Left renal pelvis (tissue), 4 donors: ENCODE measurements around the gene TH. TPM values are rescaled to one million over a fixed set of nuclear protein-coding genes. Genes with fewer than 3 reads are reported as not detected.

Experiments used
- DNase-seq, 4 donors: peaks; one replicate each; pipeline ENCODE4 v3.0.0-alpha.2; 2013; ENCODE audit warnings: low read depth in 4 of 4, low spot score in 3 of 4
- polyA plus RNA-seq, 4 donors: library from polyadenylated mRNA; unstranded; fragments of 120-200 nt; gene quantifications; one replicate each; pipeline ENCODE4 v1.2.1, GENCODE V29; 2013; ENCODE audit not compliant: insufficient read length in 4 of 4

Gene TH
- polyA plus RNA-seq, result 1 to 10 TPM in 2 of 4 donors, under 1 TPM in 2; 0.83 to 2.7 (median 1.1) TPM

DNA sequence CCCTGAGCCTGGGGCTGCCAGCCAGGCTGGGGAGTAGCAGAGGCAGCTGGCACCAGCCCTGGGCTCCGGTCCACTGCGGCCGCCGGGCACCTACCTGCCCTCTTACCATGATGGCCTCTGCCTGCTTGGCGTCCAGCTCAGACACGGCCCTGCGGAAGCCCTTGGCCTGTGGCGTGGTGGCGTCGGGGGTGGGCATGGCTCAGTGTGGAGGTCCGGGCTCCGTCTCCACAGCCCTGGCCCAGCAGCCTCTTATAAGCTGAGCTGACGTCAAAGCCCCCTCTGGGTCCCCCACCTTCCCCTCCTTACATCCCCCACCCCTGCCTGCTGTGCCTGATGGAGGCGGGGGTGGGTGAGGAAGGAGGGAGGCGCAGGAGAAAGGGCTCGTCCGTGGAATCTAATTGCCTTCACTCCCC, at the start of gene TH:
TSS of gene TH (minus strand) at position 225 of the 413 bp plus-strand sequence. CDS start at position 196, 29 bp downstream.
- no peak for DNase-seq

DNA sequence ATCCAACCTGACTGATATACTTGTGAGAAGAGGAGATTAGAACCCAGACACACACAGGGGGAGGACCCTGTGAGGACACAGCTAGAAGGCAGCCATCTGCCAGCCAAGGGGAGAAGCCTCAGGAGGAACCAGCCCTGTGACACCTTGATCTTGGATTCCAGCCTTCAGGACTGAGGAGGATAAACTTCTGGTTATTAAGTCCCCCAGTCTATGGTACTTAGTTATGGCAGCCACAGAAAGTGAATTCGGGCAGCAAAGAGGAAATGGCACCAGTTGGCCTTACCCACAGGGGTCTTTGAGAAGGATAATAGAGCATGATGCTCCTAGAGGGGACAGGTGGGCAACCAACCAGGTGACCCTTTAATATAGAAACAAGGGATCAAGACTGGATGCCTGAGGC, 49.4 kb upstream of the TH start:
- no peak for DNase-seq

DNA sequence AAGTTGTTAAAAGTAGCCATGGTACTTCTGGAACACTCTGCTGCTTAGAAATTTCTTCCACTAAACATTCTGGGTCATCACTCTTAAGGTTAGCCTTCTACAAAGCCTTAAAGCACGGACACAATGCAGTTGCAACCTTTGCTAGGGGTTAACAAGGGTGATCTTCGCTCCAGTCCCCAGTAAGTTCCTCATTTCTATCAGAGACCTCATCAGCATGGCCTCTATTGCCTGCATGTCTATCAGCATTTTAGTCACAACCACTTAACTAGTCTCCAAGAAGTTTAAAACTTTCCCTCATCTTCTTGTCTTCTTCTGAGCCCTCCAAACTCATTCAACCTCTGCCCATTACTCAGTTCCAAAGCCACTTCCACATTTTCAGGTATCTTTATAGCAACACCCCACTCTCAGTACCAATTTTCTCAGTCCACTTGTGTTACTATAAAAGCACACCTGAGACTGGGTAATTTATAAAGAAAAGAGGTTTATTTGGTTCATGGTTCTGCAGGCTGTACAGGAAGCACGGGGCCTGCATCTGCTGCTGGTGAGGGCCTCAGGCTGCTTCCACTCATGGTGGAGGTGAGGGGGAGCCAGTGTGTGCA, 48.7 kb upstream of the TH start:
- no peak for DNase-seq

DNA sequence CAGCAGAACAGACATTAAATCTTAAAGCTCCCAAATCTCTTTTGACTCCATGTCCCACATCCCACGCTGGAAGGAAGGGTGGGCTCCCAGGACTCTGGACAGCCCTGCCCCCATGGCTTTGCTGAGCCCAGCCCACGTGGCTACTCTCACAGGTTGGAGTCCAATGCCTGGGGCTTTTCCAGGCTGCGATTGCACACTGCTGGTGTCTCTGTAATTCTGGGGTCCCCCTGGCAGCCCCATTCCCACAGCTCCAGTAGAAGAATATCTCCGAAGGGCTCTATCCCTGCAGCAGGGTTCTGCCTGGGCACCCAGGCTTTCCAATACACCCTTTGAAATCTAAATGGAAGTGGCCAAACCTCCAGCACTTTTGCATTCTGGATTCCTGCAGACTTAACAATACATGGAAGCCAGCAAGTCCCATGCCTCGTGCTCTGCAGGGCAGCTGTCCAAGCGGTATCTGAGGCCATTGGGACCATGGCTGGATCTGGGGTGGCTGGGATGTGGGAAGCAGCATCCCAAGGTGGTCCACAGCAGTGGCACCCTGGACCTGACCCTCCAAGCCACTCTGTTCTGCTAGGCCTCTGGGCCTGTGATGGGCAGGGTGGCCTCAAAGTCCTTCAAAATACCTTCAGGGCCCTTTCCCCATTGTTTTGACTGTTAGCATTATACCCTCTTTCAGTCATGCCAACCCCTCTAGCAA, 47.9 kb upstream of the TH start:
- DNase-seq, result no peak

DNA sequence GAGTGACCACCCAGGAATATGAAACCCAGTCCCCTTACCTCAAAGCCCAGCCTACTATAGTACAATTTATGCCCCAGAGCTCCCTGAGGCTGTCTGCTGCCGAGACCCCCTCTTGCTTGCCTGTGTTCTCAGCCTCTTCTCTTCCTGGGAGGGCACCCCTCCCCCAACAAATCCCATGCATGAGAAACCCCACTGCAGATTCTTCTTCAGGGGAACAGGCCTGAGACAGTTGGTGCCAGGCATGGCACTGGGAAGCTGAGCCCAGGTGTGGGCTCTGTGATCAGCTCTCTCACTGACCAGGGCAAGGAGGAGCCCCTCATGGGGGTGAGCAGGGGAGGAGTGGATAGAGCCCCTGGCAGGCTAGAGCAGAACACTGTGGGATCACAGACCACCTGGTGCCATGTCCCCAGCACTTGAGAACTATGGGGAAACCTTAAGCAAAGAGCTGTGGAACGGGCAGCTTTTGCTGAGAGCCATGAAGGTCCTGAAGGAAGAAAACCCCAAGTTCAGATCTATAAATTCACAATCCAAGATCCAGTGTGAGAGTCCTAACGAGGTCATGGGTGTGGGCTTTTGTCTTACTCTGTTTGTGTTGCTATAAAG, 46.5 kb upstream of the TH start:
- no peak for DNase-seq

DNA sequence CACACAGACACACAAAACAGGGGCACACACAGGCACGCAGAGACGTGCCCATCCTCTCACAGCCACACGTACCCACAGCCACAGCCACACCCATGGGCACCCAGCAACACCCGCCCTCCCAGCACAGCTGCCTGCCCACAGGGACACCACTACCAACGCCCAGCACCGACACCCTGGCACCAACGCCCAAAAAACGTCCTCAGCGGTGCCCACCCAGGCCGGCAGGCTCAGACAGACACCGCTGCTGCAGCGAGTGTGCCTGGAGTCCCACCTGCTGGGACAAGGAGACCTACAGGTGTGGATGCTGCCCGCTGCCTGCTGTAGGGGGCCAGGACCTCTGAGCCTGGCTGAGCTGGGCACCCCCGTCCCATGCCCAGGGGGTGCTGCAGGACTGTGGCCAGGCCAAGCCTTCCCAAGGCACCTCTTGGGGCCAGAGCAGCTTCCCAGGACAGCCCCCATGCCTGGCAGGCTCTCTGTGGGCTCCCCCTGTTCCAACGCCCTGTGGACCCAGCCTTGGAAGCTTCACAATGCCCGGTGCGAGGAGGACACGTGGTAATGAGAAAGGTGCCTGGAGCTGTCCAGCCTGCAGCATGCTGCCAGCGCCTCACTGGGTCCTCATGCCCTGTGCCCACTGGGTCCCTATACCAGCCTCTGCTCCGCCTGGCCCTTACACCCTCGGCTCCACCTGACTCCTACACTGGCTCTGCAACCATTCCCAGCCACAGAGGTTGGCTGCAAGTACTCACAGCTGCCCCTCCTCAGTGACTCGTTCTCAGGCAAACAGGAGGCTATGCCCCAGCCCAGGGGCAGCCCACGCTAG, 45.8 kb upstream of the TH start:
- no peak for DNase-seq

DNA sequence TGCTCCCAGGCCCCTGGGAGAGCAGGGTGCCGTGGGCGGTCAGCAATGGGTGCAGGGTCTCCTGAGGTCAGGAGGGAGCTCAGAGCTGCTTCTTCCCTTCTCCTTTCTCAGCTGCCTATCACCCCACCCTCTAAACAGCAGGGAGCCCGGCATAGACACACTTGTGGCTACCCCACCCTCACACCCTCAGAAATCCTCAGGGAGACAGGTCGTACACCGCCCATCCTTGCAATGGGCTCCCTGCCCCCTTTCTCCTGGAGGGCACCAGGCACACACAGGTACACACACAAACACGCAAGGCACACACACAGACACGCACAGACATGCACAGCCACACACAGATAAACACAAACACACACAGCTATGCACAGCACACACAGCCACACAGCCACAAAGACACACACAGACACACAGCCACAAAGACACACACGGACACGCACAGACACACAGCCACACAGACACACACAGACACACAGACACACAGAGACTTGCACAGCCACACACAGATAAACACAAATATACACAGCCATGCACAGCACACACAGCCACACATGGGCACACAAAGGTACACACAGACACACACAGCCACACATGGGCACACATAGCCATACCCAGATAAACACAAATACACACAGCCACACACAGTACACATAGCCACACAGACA, 44.9 kb upstream of the TH start:
- DNase-seq, result no peak

DNA sequence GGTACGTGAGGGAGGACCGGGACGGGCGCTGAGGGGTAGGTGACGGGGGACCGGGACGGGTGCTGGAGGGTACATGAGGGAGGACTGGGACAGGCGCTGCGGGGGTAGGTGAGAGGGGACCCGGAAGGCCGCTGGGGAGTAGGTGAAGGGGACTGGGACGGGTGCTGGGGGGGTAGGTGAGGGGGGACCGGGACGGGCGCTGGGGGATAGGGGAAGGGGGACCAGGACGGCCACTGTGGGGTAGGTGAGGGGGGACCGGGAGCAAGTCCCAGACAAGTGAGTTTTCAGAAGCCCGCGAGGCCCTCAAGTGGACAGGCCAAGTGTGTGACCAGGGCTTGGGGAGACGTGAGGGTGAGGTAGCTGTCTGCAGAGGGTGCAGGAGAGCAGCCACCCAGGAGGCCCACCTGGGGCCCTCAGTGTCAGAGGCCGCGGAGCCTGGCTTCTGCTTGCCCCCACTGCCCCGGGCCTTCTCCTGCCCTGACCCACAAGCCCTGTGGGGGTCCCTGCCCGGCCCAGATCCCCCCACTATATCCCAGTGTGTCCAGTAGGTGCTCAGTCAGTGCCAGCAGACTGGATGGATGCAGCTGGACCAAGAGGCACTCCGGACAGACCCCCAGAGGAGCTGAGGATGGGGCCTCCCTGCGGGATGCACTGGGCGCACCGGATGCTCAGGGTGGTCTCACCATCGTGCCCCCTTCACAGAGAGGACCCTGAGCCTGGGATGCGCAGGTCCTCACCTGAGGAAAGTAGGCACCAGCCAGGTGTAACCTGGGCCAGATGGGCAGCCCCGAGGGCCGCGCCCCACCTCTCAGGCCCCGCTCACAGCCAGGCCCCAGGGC, 44.2 kb upstream of the TH start:
- no peak for DNase-seq

DNA sequence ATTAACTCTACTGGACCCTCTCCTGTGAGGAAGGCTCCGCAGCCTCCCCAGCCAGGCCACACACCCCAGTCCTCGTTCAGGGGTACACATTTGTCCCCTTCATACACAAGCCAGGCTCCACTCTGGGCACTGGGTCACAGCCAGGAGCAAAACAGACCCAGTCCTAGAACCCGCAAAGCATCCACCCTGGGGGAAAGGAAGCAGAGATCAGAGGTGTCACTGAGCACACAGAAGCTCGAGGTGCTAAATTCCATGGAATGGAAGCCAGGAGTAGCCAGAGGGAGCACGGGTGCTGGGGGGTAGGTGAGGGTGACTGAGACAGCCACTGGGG, 43.6 kb upstream of the TH start:
- DNase-seq, result no peak

DNA sequence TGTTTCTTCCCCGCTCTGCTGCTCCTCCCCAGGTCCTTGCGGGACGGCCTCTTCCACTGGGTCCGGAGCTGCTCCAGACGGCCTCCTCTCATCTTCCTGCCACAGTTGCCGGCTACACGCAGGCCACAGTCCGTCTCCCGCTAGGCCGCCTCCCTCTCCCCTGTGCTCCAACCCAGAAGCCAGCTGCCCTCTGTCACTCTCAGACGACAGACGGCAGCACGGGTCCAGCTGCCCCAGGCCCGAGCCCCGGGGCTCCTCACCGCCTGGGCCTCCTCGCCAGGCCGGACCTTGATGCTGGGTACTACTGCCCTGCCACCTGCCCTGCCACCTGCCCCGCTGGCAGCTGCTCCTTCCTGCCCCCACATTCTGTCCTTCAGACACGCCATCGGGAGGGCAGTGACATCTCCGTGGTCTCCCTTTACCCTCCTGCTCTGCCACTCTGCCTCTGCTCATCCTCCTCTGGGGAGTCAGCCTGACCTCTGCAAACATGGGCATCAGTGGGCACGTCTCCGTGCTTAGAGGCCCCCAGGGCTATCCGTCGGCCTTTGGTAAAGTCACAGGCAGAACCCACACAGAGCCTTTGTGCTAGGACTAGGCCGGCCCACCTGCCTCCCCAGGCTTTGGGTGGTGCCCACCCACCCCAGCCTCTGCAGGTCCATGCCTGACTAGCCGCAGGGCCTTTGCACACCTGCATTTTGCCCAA, 43.1 kb upstream of the TH start:
- no peak for DNase-seq

DNA sequence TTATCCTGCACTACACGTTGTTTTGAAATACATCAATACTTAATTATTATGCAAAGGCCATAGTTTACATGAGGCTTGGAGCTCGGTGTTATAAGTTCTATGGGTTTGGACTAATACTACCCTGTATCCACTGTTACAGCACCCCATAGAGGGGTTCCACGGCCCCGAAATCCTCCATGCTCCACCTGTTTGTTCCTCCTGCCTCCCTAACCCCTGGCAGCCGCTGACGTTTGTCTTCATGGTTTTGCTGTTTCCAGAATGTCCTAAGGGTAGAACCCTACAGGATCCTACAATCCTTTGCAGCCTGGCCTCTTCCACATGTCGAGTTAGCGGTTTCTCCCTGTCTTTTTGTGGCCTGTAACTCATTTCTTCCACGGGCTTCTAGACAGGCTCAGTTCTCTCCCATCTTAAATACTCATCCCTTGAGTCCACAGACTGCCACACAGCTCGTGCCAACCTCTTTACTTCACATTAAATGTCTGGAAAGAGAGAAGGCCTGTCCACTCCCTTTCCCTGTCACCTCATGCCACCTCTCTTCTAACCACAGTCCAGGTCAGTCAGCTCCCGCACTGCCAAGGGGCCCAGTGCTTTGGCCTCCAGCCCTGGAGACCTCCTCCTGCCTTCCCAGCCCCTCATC, 42.4 kb upstream of the TH start:
- no peak for DNase-seq

DNA sequence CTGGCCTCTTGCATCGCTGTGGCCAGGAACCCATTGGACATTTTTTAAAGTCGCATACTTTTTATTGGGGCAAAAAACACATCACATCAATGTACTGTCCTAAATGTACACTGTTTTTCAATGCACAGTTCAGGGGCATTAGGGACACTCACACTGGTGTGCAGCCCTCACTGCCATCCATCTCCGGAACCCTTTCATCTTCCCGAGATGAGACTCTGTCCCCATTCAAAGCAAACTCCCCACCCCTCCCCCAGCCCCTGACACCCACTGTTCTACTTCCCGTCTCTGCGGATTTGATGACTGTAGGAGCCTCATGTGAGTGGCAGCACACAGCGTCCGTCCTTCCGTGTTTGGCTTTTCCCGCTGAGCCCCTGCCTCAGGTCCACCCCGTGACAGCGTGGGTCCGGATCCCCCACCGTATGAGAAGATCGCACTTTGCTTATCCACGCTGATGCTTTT, 41.8 kb upstream of the TH start:
- no peak for DNase-seq

DNA sequence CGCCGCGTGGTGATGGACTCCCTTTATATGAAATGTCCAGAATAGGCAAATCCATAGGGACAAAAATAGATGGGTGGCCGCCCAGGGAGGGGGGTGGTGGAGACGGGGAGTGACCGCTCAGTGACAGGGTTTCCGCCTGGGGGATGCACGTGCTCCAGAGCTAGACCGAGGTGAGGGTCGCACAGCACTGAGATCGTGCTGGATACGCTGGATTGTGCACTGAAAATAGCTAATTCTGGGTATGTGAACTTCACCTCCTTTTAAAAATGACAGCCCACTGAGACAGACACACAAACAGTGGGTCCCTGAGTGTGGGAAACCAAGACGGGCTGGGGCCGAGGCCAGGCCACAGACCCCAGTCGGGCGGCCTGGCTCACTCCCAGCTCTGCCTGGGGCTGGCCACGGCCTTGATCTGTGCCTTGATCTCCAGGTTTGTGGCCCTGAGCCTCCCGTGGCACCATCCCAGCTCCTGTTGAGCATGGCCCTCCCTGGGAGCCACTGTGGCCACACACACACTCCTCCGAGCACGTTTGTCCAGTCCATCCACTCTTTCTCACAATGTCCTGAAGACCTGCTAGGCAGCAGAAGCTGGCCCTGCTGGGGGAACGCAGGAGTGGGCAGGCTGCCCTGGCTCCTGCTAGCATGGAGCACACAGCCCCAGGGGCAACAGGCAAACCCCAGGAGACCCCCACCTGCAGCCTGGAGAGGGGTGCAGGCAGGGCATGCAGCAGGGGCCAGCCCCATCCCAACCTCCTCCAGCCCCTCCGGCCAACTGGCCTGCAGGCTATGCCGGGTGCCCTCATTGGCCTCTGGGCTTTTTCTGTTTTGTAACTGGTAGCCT, 41.0 kb upstream of the TH start:
- DNase-seq, result no peak

DNA sequence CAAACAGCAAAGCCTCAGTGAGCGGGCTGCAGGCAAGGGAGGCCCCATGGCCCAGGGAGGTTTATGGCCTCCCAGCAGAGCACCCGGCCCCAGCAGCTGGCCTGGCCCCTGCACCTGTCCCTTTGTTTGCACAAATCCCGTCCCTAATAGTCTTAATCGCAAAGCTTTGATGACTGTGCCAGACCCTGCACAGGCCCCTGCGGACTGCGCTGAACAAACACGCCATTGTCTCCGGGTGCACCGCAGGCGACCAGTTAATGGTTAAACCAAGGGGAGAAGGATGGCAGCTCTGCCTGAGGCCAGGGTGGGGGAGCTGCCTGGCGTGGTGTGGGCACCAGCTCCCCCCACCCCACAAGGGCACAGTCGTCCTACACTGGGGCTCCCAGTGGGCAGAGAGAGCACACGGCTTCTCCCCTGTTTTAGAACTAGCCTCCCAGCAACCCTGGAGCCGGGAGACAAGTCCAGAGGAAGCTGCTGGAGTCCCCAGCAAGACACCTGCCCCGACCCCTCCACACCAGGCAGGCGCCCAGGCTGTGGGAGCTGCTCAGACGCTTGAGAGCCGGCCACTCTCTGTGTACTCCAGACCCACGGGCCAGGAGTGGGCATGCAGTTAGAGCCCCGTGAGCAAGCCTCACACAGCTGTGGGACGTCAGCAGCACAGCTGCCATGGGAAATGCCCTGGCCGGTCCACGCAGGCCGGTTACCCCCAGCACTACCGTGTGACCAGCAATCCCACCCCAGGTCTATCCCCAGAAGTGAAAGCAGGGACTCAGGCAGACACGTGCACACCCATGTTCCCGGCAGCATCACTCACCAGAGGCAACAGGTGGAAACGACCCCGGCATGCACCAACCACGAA, 39.7 kb upstream of the TH start:
- DNase-seq, result no peak

DNA sequence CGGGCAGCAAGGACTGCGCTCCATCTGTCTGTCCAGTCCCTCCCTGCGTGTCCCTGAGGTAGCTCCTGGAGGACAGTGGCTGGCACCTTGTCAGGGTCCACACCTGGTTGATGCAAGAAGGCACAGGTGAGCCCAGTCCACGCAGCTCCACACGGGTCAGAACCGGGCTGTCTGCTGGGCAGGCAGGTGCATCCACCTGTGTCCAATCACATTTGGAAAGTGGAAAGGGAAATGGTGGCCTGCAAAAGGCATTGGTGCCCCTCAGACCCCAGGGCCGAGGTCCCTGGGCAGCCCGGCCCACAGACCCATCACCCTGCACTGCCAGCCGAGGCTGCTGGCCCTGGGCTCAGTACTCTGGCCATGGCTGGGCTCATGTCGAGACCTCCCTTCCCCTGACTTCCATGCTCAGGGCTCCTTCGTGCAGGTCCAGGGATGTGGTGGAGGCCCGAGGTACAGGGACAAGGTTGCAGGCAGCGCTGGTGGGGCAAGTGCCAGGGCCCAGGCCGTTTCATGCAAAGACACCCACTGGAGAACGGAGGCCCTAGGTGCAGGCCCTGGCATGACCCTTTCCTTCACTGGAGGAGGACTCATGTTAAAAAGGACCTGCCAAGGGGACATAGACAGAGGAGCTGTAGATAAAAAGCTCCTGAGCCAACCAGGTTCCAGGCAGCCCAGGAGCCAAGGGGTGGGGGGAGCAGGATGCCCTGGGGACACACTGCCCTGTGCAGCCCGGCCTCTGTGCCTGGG, 38.9 kb upstream of the TH start:
- DNase-seq, result no peak

DNA sequence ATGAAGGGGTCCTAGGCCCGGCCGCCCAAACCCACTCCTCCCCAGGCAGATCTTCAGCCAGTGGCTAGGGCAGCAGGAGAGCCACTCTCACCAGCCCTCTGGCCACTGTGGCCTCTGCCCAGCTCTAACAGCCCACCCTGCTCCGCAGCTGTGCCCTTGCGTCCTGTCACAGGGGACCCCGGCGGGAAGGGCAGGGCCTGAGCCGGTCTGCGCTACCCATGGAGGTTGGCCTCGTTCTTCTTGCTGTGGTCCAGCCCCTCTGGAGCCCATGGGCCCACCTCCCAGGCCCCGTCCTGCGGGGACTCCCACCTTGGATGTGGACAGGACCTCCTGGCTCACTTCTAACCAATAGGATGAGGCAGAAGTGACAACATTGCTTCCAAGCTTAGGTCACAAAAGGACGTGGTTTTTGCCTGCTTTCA, 38.3 kb upstream of the TH start:
- DNase-seq, result no peak
